Stimulated activated CD4-positive, alpha-beta T cell treated with anti-CD3 and anti-CD28 coated beads, Interleukin-1b, Interleukin-23, amount 100 ng/mL, for 4 hours (primary cell): ENCODE data around the gene GALNTL6.

ENCODE experiments used
- DNase-seq, 2 donors: peaks; one replicate each; pipeline ENCODE4 v3.0.0-alpha.2; 2020; ENCODE audit warnings: low read depth in 2 of 2

The GALNTL6 gene

DNA sequence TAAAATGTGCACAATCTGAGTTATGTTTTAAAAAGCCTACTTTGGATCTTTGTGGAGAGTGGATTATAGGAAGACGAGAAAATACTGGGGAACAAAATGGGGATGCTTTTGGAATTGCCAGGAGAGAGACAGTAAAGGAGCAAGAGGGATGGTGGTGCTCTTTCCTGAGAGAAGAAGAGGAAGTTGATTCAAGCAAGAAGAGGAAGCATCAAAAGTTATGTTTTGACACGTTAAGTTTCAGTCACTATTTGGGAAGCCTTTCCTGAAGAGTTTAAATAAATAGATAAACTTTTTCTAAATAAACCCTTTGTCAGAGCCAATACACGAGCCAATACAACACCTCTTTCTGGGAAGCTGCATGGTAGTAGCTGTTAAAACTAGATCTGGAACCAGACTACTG is 394.1 kb downstream of the GALNTL6 start:
- DNase-seq, result no peak

DNA sequence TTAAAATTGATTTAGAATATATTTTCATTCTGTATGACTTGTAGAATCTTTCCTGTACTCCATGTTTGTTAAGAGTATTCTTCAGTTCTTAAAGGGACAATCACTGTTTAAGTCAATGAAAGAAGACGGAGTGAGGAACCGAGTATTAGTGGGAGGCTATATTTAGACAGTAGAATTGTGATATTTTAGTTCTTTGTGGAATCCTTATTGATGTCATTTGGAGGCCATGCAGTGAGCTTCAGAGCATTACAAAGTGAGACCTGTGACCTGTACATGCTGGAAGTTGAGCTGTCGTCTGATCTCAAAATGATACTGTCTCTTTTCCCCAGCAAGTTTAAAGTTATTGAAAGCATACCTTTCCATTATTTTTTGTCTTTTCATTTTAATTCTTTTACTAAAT is 394.7 kb downstream of the GALNTL6 start:
- DNase-seq, result no peak

GRCh38 chr4:172220679-172221078 is 407.5 kb downstream of the GALNTL6 start:
- no peak for DNase-seq

DNA sequence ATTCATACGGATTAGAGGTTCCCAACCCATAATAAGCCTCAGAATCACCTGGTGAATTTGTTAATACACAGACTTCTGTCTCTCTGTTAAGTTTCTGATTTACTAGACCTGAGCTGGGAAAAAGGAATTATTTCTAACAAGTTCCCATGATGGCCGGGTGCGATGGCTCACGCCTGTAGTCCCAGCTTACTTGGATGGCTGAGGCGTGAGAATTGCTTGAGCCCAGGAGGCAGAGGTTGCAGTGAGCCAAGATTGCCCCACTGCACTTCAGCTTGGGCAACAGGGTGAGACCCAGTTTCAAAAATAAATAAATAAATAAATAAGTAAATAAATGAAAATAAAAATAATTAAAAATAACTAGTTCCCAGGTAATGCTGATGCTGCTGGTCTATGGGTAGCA is 412.3 kb downstream of the GALNTL6 start:
- no peak for DNase-seq

GRCh38 chr4:172232966-172233365 is 419.8 kb downstream of the GALNTL6 start:
- no peak for DNase-seq

- no peak for DNase-seq
Observed at GRCh38 chr4:172243551-172243950, 430.3 kb downstream of the GALNTL6 start.

- no peak for DNase-seq
Observed at GRCh38 chr4:172245516-172245915, 432.3 kb downstream of the GALNTL6 start.

GRCh38 chr4:172253409-172253808 is 440.2 kb downstream of the GALNTL6 start:
- no peak for DNase-seq

DNA sequence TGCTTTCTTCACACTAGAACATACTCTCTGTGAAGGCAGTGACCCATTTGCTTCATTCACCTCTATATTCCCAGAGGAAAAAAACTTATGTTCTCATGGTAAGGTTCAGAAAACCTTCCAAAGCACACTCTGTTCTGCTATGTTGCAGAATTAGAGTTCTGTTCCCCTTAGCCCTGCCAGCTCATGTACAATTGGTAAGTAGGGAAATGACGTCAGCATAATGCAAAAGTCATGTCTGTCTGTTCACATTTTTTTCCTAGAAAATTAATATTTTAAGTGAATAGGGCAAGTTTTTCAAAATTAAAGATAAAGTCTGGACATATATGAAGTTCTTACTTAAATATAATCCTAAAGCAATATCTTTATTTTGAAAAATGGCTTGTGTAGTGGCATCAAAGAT is 443.6 kb downstream of the GALNTL6 start:
- DNase-seq, result no peak

DNA sequence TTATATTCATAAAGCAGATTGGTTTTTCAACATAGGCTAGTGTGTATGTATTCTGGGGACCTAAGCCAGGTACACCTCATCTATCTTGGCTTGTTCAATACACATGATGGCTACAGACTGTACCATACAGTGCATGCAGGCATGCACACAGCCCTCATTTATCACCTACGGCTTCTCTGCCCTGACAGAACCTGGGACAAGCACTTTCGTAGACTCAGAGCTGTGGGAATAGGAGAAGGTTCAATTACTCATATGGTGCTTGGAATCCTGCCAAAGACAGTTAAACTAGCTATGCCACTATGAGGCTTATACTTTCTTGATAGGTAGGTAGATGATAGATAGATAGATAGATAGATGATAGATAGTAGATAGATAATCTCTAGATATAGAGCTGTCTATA is 457.2 kb downstream of the GALNTL6 start:
- no peak for DNase-seq

DNA sequence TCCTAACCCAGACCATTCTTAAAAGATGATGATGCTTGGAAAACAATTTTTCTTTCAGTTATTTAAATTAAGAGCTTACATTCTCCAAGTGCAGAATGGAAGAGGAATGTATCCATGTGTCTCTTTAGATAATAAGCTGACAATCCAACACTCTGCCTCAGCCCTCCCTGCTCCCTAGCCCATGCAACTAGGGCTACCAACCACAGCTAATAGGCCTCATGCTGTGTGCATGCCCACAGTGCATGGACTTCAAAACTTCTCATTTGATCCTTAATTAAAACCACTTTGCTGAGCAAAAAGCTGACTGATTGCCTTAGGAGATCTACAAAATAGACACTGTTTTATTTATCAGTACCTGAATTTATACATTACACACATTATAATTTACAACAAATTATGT is 473.9 kb downstream of the GALNTL6 start:
- DNase-seq, result no peak

GRCh38 chr4:172305698-172306097 is 492.5 kb downstream of the GALNTL6 start:
- DNase-seq, result no peak

DNA sequence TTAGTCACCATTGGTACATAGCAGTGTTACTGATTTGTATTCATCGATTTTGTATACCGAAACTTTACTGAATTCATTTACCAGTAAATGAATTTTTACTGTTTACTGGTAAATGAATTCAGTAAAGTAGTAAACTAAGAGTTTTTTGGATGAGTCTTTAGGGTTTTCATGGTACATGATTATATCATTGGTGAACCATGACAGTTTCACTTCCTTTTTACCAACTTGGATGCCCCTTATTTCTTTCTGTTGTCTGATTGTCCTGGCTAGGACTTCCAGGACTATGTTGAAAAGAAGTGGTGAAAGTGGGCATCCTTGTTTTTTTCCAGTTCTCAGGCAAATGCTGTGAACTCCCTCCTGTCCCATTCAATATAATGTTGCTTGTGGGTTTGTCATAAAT is 494.9 kb downstream of the GALNTL6 start:
- no peak for DNase-seq

DNA sequence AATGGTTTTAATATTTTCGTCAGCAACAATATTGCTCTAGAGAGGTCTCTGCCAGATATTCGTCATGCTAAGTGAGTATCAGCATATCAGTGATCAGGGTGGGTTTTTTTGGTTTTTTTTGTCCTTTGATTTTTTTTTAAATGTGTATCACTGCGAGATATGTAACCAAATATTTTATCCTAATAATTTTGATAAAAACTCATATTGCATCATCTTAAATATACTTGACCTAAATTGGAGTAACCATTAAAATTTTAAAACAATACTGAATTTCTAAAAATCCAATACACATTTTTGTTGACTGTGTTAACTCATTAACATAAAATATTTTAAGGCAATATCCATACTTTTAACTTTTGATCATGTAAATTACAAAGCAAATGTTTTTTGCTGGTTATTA is 498.5 kb downstream of the GALNTL6 start:
- no peak for DNase-seq

DNA sequence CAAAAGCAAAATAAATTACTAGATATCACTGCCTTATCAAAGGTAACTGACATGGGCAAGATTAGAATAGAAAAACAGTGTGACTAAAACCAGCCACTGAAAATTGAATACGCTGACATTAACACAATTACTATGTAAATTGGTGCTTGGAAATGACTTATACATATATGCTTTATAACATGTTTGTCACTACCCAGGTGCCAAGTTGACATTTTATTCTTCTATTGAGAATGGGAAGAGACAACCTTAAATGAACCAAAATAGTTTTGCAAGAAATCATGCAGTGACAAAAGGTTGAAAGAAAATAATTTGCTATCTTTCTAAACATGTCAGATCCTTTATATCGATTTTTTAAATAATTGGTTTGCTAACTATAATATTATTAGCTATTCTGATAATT is 510.1 kb downstream of the GALNTL6 start:
- DNase-seq, result no peak

DNA sequence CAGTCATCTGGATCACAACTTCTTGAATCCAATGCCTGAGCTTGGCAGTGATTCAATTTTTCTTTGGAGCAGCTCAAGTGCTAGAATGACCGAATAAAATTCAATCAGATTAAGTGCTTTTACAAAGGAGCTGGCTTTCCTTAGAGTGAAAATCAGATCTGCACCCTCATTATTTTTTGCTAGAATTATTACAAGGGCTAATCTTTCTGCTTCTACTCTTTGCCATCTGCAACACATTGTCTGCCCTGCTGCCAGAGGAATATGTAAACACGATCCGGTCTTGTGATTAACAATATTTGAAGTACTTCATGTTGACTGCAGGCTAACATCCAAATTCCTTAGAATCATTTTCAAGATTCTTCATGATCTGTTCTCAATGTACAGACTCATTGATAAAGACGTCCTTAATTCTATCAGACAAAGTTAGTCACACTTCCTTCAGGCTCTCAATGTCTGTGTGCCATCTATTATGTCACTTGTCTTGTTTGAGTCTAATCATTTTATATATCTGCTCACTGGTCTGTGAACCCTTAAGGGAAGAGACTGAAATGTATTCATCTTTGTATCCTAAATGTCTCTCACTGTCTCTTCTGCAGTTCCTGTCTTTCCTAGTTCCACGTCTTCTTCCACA is 531.2 kb downstream of the GALNTL6 start:
- no peak for DNase-seq

- DNase-seq, result no peak
Observed at GRCh38 chr4:172348426-172348825, 535.2 kb downstream of the GALNTL6 start.

- no peak for DNase-seq
Observed at GRCh38 chr4:172352356-172352755, 539.2 kb downstream of the GALNTL6 start.

- DNase-seq, result no peak
Observed at GRCh38 chr4:172356016-172356415, 542.8 kb downstream of the GALNTL6 start.

- DNase-seq, result no peak
Observed at GRCh38 chr4:172357006-172357540, 543.9 kb downstream of the GALNTL6 start.

DNA sequence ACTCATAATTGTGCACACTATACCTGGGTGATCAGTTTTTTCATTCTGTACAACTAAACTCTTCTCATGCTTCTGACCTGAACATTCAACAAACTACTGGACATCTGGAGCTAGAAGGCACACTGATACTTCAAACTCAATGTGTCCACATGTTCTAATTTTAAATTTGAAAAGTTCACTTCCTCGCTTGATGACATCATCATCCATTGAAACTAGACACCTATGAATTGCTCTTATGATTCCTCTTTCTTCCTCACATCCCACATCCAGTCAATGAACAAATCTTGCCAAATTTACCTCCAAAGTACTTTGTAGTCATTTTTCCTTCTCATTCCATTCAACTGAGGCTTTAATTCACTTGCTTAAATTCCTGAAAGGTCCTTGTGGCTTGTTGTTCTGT is 549.4 kb downstream of the GALNTL6 start:
- no peak for DNase-seq

DNA sequence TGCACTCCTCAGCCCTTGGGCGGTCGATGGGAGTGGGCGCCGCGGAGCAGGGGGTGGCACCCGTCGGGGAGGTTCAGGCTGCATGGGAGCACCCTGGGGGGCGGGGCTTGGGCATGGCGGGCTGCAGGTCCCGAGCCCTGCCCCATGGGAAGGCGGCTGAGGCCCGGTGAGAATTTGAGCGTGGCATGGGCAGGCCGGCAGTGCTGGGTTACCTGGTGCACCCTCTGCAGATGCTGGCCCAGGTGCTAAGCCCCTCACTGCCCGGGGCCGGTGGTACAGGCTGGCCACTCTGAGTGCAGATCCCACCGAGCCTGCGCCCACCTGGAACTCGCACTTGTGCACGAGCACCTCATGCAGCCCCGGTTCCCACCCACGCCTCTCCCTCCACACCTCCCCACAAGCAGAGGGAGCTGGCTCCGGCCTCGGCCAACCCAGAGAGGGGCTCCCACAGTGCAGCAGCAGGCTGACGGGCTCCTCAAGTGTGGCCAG is 556.3 kb downstream of the GALNTL6 start:
- no peak for DNase-seq

DNA sequence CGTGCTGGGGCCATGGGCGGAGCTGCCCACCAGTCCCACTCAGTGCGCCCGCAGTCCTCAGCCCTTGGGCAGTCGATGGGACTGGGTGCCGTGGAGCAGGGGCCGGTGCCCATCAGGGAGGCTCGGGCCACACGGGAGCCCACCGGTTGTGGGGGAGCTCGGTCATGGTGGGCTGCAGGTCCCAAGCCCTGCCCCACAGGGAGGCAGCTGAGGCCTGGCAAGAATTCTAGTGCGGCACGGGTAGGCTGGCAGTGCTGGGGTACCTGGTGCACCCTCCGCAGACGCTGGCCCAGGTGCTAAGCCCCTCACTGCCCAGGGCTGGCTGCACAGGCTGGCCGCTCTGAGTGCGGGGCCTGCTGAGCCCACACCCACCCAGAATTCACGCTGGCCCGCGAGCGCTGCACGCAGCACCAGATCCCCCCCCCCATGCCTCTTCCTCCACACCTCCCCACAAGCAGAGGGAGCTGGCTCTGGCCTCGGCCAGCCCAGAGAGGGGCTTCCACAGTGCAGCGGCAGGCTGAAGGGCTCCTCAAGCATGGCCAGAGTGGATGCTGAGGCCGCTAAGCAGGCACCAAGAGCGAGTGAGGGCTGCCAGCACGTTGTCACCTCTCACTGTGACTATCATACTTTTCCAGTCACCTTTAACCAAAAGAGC is 564.4 kb downstream of the GALNTL6 start:
- no peak for DNase-seq
